Stimulated activated memory B cell treated with anti-CD40 and anti-IgM and Interleukin-4, amounts not matched to agents 10 μg/mL and 1 μg/mL and 100 μg/mL, for 72 hours (primary cell): ENCODE results near the gene PPM1E.

Experiments
- ATAC-seq: fragments of 150-1000 bp; cut with Tn5 transposase; 2 replicates; pipeline ENCODE4 v1.10.0; 2021
- H3K27ac Mint-ChIP-seq: one replicate; pipeline ENCODE4 v1.8.0; 2022; ENCODE audit warnings: mild to moderate bottlenecking, mixed read lengths
- H3K27me3 Mint-ChIP-seq: one replicate; pipeline ENCODE4 v1.8.0; 2022; ENCODE audit warnings: mixed read lengths
- H3K36me3 Mint-ChIP-seq: one replicate; pipeline ENCODE4 v1.8.0; 2022; ENCODE audit warnings: mixed read lengths
- H3K4me1 Mint-ChIP-seq: one replicate; pipeline ENCODE4 v1.8.0; 2022; ENCODE audit warnings: mixed read lengths
- H3K4me3 Mint-ChIP-seq: one replicate; pipeline ENCODE4 v1.8.0; 2022; ENCODE audit warnings: mild to moderate bottlenecking, moderate library complexity, mixed read lengths
- H3K9me3 Mint-ChIP-seq: one replicate; pipeline ENCODE4 v1.8.0; 2022; ENCODE audit warnings: mixed read lengths

Gene PPM1E

GRCh38 chr17:59028328-59028727, 272.7 kb downstream of the PPM1E start:
- Mint-ChIP-seq H3K4me1 (peaks cover 17% of the 10 kb centered on the region), H3K27ac (peak overlapping the region; percentile 71), H3K9me3 (no peaks in the 10 kb centered on the region), H3K27me3 (no peaks in the 10 kb centered on the region), H3K36me3 (peaks cover 28% of the 10 kb centered on the region), H3K4me3 (no peak overlapping the region)
- ATAC-seq: no peak

GRCh38 chr17:59030811-59031210, 275.2 kb downstream of the PPM1E start:
- Mint-ChIP-seq H3K4me1 (peaks cover 17% of the 10 kb centered on the region), H3K4me3 (no peak overlapping the region), H3K27ac (no peak overlapping the region), H3K9me3 (no peaks in the 10 kb centered on the region), H3K27me3 (no peaks in the 10 kb centered on the region), H3K36me3 (peaks cover 41% of the 10 kb centered on the region)
- no peak for ATAC-seq
